DMS153 treated with DMSO at 0.1 percent for 48 hours (cell line): ENCODE results near the gene PACC1.
"Not testable (repeated sequence)": the region's sequence is repeated elsewhere in the genome, so short reads cannot be mapped to it uniquely, and the experiment has no call there.

ENCODE experiments used
- DNase-seq: peaks from one replicate; lab custom pipeline; 2025; ENCODE audit not compliant: unreplicated experiment; lab: John Stamatoyannopoulos, UW

The PACC1 gene

DNA sequence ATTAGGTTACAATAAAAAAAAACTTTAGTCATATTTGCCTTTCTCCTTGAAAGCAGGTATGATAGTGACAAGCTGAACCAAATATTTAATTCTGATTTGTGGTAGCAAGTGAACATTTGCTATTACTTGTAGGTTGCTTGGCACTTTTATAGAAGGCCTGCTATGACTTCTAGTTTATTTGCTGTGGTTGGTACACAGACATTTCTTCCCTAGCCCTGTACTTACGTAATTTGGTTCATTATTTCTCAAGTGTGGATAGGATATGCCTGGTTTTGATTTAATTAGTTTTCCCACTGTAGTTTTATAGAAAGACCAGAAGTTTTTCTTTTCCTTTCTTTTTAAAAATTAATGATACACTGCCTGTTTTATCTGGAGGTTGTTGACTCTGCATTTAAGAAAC, 73.6 kb downstream of the PACC1 start:
- DNase-seq, result no peak

DNA sequence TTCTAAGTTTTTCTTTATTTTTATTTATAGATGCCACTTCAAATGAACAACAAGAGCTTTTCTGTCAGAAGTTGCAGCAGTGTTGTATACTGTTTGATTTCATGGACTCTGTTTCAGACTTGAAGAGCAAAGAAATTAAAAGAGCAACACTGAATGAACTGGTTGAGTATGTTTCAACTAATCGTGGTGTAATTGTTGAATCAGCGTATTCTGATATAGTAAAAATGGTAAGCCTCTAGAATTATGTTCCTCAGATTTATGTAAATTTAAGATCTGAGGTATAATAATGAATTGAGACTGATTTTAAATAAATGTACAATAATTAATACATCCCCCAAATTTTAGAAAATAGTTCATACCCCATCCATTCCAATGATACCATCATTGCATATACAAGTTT, 85.6 kb downstream of the PACC1 start:
- DNase-seq, result no peak

DNA sequence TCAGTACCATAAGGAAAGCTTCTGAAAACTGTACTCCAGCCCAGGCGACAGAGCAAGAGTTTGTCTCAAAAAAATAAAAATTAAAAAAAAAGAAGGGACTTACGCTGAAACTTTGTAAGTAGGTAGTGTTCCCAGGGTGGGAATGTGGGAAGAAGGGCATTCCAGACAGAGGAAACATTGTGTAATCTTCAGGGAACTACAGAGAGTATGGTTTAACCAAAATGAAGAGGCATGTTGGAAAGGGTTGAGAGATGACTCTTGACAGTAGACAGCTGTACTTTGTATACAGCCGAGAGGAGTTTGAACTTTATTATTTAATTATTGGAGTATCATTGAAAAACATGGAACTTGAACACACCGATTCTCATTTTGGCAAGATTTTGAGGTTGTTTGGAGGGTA, 86.4 kb downstream of the PACC1 start:
- no peak for DNase-seq

DNA sequence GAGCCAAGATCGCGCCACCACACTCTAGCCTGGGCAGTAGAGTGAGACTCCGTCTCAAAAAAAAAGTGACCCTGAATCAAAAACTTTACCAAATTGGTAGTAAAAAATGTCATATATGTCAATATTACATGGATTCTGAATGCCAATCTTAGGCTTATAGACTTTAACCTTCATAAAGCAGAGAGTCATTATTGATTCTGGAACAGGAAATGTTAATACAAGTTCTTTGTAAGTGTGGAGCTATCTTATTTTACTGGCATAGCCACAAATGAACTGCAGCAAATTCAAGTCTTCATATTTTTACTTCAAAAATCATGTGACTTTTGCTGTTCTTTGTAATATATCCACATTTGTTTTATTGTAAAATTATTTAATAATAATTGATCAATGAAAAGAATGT, 88.1 kb downstream of the PACC1 start:
- no peak for DNase-seq

DNA sequence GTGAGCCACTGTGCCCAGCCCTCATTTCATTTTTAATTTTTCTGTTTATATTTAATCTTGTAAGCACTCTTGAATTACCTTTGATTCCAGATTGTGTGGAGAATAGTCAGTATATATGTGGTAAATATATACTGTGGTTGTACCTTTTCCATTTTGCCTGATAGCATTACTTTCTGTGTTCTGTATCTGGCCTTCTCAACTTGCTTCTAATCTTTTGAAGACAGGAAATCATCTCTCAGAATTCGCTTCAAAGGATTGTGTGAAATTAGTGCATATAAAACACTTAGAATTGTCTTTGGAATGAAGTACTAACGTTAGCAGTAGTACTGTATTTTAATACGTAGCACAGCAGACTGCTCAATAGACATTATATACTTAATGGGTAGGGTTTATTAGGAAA, 91.6 kb downstream of the PACC1 start:
- DNase-seq, result no peak

DNA sequence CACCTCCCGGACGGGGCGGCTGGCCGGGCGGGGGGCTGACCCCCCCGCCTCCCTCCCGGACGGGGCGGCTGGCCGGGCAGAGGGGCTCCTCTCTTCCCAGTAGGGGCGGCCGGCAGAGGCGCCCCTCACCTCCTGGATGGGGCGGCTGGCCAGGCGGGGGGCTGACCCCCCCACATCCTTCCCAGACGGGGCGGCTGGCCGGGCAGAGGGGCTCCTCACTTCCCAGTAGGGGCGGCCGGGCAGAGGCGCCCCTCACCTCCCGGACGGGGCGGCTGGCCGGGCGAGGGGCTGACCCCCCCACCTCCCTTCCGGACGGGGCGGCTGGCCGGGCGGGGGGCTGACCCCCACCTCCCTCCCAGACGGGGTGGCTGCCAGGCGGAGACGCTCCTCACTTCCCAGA, 93.7 kb downstream of the PACC1 start:
- not testable (repeated sequence) for DNase-seq

DNA sequence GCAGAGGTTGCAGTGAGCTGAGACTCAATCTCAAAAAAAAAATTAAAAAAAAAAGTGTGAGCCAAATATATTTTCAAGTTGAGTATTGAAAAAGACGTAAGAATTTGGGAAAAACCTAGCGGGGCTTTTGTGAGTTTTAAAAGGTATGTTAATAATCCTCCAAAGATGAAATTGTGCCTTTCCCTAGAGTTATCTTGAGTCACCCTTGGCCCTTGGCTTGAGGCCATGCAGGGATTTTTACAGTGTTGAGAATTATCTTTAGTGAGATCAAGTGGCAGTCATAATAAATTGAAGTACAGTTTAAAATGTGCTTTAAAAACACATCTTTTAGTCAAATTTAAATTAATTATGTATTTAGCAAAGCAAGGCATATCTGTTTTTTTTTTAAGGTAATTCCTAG, 96.8 kb downstream of the PACC1 start:
- no peak for DNase-seq

DNA sequence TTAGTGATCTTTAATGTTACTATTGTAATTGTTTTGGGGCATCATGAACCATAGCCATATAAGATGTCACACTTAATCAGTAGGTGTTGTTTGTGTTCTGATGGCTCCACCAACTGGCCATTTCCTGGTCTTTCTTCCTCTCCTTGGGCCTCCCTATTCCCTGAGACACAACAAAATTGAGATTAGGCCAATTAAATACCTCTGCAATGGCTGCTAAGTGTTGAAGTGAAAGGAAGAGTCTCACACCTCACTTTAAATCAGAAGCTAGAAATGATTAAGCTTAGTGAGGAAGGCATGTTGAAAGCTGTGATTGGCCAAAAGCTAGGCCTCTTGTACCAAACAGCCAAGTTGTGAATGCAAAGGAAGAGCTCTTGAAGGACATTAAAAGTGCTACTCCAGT, 98.8 kb downstream of the PACC1 start:
- DNase-seq, result peak; percentile 4

DNA sequence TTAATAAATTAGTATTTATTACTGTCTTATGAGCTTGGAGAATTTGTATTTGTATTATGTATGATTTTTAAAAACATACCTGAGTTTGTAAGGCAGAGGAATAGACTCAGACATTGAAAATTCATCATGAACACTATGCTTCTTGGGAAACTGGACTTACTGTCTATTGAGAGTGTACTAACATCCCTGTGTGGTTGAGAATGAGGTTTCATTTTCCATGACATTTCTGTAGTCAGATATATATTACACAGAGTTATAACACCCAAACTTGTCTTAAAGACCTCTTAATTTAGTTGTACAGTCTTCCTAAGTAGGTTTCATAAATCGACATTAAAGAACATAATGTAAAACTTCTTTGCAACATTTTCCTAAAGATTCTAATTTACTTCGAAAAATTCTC, 99.5 kb downstream of the PACC1 start:
- DNase-seq, result no peak
